Astrocyte (in vitro differentiated cells and primary cell): ENCODE measurements around the gene PCGF5.

Experiments
- EZH2 ChIP-seq: IDR thresholded peaks from 2 replicates; pipeline ENCODE4 v1.6.1; 2012; ENCODE audit warnings: mild to moderate bottlenecking, low read length, inconsistent platforms; ENCODE audit not compliant: insufficient read depth
- TF ChIP-seq, protein P1 (sequence below): IDR thresholded peaks from 2 replicates; pipeline ENCODE4 v1.5.1; 2011; ENCODE audit warnings: low read depth, mild to moderate bottlenecking, inconsistent platforms, low read length, moderate library complexity; ENCODE audit not compliant: insufficient read depth

DNA sequence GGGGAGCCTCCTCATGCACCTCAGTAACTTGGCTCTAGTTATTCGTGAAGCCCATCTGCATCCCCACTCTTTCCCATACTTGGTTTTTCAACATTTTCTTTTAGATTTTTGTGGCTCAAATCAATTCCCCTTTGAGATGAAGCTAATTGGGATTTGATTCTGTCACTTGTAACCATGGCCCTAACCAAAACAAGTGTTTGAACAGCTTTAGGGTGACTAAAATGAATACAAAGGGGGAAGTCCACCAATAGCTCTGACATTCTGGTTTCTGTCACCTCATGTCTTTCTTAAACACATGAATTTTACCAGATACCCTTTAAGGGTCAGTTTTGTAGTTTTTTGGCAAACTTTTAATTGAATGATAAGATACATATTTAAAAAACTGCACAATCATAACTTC is 87.0 kb downstream of the PCGF5 start:
- TF ChIP-seq, protein P1, sequence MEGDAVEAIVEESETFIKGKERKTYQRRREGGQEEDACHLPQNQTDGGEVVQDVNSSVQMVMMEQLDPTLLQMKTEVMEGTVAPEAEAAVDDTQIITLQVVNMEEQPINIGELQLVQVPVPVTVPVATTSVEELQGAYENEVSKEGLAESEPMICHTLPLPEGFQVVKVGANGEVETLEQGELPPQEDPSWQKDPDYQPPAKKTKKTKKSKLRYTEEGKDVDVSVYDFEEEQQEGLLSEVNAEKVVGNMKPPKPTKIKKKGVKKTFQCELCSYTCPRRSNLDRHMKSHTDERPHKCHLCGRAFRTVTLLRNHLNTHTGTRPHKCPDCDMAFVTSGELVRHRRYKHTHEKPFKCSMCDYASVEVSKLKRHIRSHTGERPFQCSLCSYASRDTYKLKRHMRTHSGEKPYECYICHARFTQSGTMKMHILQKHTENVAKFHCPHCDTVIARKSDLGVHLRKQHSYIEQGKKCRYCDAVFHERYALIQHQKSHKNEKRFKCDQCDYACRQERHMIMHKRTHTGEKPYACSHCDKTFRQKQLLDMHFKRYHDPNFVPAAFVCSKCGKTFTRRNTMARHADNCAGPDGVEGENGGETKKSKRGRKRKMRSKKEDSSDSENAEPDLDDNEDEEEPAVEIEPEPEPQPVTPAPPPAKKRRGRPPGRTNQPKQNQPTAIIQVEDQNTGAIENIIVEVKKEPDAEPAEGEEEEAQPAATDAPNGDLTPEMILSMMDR: no peak
- no peak for TF ChIP-seq EZH2
